ENCODE measurements around the gene ATR.

DNA sequence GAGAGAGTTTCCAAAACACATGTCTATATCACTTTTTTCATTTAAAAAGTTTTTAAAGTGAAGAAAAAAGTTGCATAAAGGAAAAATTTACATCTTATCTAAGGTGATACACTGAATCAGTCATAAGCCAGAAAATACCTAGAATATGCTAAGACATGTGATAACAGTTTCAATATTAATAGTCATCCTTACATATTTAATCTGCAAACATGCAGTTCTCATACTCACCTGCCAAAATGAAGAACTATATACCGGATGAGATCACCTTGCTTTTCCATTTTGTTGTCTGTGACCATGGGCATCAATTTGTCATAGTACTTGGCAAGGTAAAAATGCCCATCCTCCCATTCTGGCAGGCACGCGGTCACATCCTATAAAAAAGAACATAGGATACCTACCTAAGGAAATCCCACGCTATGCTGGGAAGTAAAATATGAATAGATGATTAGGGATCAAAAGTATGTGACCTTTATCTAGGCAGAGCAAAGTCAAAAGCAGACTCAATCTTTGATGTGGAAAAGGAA is 93.6 kb downstream of the ATR start:
- TF ChIP-seq CTCF (optimal IDR thresholded peaks at IDR 0.05 in 1 of 3, IDR thresholded peaks at IDR 0.05 in 1 of 3, conservative IDR thresholded peaks at IDR 0.05 in 1 of 3; ENCODE audit: extremely low read depth in 1 of 3, insufficient read depth in 2 of 3, low read length in 3 of 3) (no peak), EZH2 (IDR thresholded peaks at IDR 0.05; ENCODE audit: low read length) (no peak)
